Measurements from ENCODE around the gene STX2. TPM values are rescaled to one million over a fixed set of nuclear protein-coding genes. Genes with fewer than 3 reads are reported as not detected.
A peak's percentile ranks its signal among the peaks of the same experiment; 100 is the strongest.

Gene STX2
- total RNA-seq, 2 donors from 2014 or later: 5.3 to 11.5 TPM

GRCh38 chr12:130825771-130826150 is 13.3 kb downstream of the STX2 start:
- H3K36me3 ChIP-seq: no peaks in the 10 kb centered on the region
- TF ChIP-seq POLR2A (IDR thresholded peaks at IDR 0.05): no peak
- TF ChIP-seq, protein P1, sequence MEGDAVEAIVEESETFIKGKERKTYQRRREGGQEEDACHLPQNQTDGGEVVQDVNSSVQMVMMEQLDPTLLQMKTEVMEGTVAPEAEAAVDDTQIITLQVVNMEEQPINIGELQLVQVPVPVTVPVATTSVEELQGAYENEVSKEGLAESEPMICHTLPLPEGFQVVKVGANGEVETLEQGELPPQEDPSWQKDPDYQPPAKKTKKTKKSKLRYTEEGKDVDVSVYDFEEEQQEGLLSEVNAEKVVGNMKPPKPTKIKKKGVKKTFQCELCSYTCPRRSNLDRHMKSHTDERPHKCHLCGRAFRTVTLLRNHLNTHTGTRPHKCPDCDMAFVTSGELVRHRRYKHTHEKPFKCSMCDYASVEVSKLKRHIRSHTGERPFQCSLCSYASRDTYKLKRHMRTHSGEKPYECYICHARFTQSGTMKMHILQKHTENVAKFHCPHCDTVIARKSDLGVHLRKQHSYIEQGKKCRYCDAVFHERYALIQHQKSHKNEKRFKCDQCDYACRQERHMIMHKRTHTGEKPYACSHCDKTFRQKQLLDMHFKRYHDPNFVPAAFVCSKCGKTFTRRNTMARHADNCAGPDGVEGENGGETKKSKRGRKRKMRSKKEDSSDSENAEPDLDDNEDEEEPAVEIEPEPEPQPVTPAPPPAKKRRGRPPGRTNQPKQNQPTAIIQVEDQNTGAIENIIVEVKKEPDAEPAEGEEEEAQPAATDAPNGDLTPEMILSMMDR (IDR thresholded peaks at IDR 0.05): no peak
- intact Hi-C loops (cut with DNase I): no loop called here
- 77% methylated on average over 6 of the region's 6 CpGs for WGBS
- no peaks in the 10 kb centered on the region for H3K9me3 ChIP-seq
- no peak overlapping the region for H3K4me3 ChIP-seq
- H3K27me3 ChIP-seq (replicated peaks; ENCODE audit: insufficient read depth): no peaks in the 10 kb centered on the region
- no peak overlapping the region for H3K27ac ChIP-seq
- no peaks in the 10 kb centered on the region for H3K4me1 ChIP-seq (replicated peaks)
- DNase-seq (ENCODE audit: low spot score): no peak

- no peak for DNase-seq (ENCODE audit: low spot score)
- Histone ChIP-seq H3K4me1 (replicated peaks) (no peaks in the 10 kb centered on the region), H3K9me3 (no peaks in the 10 kb centered on the region), H3K36me3 (no peaks in the 10 kb centered on the region), H3K4me3 (no peak overlapping the region), H3K27ac (no peak overlapping the region), H3K27me3 (replicated peaks; ENCODE audit: insufficient read depth) (no peaks in the 10 kb centered on the region)
- intact Hi-C loops (cut with DNase I): loop anchor here (5.0 kb wide), 1 partner anchor 57 kb away; no protein-coding TSS in a partner anchor
- WGBS: 89% methylated on average over 12 of the region's 12 CpGs
- TF ChIP-seq POLR2AphosphoS5 (IDR thresholded peaks at IDR 0.05) (no peak), POLR2A (IDR thresholded peaks at IDR 0.05) (no peak)
- TF ChIP-seq, protein P1 (IDR thresholded peaks at IDR 0.05): no peak
Observed at GRCh38 chr12:130819681-130820080, 19.4 kb downstream of the STX2 start.

GRCh38 chr12:130818635-130819576 is 20.1 kb downstream of the STX2 start:
- no peak for TF ChIP-seq POLR2AphosphoS5 (IDR thresholded peaks at IDR 0.05)
- TF ChIP-seq POLR2A (IDR thresholded peaks at IDR 0.05): no peak
- TF ChIP-seq, protein P1 (IDR thresholded peaks at IDR 0.05): peak; percentile 80 to 94 (median 83)
- 9% methylated on average over 58 of the region's 58 CpGs for WGBS
- no peaks in the 10 kb centered on the region for H3K36me3 ChIP-seq
- H3K27ac ChIP-seq: no peak overlapping the region
- no peaks in the 10 kb centered on the region for H3K4me1 ChIP-seq (replicated peaks)
- H3K27me3 ChIP-seq (replicated peaks; ENCODE audit: insufficient read depth): no peaks in the 10 kb centered on the region
- H3K9me3 ChIP-seq: no peaks in the 10 kb centered on the region
- intact Hi-C loops (cut with DNase I): loop anchor here (5.0 kb wide), 1 partner anchor 57 kb away; no protein-coding TSS in a partner anchor
- H3K4me3 ChIP-seq: peak overlapping the region; percentile 28 to 30
- peak; percentile 52 for DNase-seq (ENCODE audit: low spot score)

DNA sequence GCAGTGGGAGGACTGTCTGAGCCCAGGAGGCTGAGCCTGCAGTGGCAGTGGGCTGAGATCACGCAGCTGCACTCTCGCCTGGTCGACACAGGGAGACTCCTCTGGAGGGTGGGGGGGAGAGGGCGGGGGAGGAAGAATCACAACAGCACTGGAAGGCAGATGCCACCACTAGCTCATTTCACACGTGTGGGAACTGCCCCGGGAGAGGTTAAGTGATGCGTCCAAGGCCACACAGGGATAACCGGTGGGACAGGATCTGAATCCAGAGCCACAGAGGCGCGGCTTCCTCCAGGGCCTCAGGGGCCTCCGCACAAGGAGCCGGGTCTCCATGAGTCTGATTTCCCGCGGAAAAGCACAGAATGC is 20.8 kb downstream of the STX2 start:
- Histone ChIP-seq H3K27me3 (replicated peaks; ENCODE audit: insufficient read depth) (no peaks in the 10 kb centered on the region), H3K36me3 (no peaks in the 10 kb centered on the region), H3K4me1 (replicated peaks) (no peaks in the 10 kb centered on the region), H3K27ac (no peak overlapping the region), H3K4me3 (peak overlapping the region; percentile 28 to 30), H3K9me3 (no peaks in the 10 kb centered on the region)
- 31% methylated on average over 14 of the region's 14 CpGs for WGBS
- intact Hi-C loops (cut with DNase I): loop anchor here (5.0 kb wide), 1 partner anchor 56 kb away; no protein-coding TSS in a partner anchor
- DNase-seq (ENCODE audit: low spot score): no peak
- TF ChIP-seq POLR2AphosphoS5 (IDR thresholded peaks at IDR 0.05) (no peak), POLR2A (IDR thresholded peaks at IDR 0.05) (no peak)
- TF ChIP-seq, protein P1 (IDR thresholded peaks at IDR 0.05): no peak

Data from prostate gland (tissue), 2 donors.